Measurements from ENCODE around the gene TIMM23B.
"Not testable (repeated sequence)": the region's sequence is repeated elsewhere in the genome, so short reads cannot be mapped to it uniquely, and the experiment has no call there.

DNA sequence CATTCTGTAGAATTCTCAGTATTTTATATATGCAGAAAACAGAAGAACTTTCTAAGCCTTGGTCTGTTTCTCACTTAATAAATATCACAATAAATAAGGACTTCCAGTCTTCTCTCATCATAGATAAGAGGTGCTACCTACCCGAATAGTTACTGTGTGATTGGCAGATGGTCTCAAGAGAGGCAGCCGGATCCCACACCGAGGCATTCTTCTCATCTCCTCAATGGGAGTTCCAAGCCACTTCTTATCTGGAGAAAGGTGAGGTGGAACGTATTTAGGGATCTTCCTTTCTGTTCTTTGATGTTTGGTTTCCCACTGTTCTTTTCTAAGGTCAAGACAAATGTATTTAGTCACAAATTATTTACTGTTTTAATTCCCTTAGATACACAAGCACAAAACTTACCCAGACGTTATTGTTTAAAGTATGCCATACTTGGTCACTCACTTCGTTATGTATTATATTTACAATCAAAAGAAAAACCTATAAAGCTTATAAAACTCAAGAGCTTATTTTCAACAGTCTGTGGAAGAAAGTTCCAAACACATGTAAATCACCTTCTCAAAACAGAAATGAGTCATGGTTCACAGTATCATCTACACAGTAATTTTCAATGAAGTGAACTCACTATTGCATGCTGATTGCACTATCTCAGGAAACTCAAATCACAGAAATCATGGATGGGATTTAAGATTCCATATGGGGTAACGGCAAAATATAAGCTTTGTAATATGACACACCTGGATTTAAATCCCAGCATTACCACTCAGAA lies 9.7 kb upstream of the TIMM23B start:
- TF ChIP-seq, protein P1, sequence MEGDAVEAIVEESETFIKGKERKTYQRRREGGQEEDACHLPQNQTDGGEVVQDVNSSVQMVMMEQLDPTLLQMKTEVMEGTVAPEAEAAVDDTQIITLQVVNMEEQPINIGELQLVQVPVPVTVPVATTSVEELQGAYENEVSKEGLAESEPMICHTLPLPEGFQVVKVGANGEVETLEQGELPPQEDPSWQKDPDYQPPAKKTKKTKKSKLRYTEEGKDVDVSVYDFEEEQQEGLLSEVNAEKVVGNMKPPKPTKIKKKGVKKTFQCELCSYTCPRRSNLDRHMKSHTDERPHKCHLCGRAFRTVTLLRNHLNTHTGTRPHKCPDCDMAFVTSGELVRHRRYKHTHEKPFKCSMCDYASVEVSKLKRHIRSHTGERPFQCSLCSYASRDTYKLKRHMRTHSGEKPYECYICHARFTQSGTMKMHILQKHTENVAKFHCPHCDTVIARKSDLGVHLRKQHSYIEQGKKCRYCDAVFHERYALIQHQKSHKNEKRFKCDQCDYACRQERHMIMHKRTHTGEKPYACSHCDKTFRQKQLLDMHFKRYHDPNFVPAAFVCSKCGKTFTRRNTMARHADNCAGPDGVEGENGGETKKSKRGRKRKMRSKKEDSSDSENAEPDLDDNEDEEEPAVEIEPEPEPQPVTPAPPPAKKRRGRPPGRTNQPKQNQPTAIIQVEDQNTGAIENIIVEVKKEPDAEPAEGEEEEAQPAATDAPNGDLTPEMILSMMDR (IDR thresholded peaks at IDR 0.05): not testable (repeated sequence)
- not testable (repeated sequence) for TF ChIP-seq POLR2A (IDR thresholded peaks at IDR 0.05)
